CD4-positive, alpha-beta T cell treated with Interleukin-17A for 1 hour (primary cell): ENCODE measurements around the gene PNPLA7.
"Not testable (repeated sequence)": the region's sequence is repeated elsewhere in the genome, so short reads cannot be mapped to it uniquely, and the experiment has no call there.

Experiments used
- DNase-seq: peaks from one replicate; pipeline ENCODE4 v3.0.0-alpha.2; 2020

PNPLA7 gene

GRCh38 chr9:137550231-137550621 lies at the start of gene PNPLA7:
PNPLA7 (minus strand) TSS chr9:137550402; CDS start chr9:137550197, 205 bp downstream.
- DNase-seq, result peak; percentile 61

DNA sequence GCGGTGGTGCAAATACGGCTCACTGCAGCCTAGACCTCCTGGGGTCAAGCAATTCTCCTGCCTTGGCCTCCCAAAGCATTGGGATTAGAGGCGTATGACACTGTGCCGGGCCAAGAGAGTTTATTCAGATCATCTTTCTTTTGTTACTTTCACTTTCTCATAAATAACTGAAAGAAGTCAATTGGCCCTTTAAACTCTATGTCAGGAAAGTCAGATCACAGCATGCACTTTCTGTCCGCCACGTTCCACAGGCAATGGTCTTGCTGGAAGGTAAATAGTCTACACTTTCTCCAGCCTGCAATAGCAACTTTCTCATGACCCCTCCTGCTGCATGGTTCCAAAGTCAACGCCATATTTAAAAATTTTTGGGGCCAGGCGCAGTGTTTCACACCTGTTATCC lies 48.7 kb upstream of the PNPLA7 start:
- DNase-seq, result no peak

DNA sequence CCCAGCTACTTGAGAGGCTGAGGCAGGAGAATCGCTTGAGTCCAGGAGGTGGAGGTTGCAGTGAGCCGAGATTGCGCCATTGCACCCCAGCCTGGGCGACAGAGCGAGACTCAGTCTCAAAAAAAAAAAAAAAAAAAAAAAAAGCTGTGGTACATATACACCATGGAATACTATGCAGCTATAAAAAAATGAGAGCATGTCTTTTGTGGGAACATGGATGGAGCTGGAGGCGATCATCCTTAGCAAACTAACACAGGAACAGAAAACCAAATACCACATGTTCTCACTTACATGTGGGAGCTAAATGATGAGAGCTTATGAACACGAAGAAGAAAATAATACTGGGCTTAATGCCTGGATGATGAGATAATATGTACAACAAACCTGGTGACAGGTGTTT lies 46.4 kb upstream of the PNPLA7 start:
- not testable (repeated sequence) for DNase-seq

DNA sequence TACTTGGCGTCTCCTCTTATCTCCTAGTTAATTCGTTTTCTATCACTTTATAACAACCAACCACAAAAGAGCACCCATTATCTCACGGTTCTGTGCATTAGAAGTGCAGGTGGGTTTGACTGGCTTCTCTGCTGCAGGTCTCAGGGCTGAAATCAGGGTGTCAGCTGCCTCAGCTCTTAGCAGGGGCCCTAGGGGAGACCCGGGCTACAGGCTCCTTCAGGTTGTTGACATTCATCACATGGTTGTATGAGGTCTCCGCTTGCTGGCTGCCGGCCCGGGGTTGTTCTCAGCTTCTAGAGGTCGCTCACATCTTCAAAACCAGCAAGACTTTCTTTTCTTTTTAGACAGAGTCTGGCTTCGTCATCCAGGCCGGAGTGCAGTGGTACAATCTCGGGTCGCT lies 43.0 kb upstream of the PNPLA7 start:
- DNase-seq, result no peak

- no peak for DNase-seq
Measured at GRCh38 chr9:137592767-137593166, 42.6 kb upstream of the PNPLA7 start.

- DNase-seq, result peak; percentile 90
Measured at GRCh38 chr9:137590469-137591383, 40.5 kb upstream of the PNPLA7 start, which contains the start of gene ZMYND19. ZMYND19 (minus strand) TSS chr9:137590512; CDS start chr9:137590263, 249 bp downstream.

DNA sequence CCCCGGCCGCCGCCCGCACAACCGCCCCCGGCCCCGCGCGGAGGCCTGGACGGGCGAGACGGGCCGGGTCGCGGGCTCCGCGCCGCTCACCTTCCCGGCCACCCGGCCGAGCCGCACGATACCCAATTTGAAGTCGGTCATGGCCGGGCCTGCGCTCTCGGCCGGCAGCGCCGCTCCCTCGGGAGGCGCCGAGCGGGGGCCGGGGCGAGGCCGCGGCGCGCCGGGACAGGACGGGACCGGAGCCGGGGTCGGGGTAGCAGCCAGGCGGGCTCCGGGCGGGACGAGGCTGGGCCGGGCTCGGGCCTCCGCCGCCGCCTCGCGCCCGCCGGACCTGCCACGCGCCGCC lies 39.9 kb upstream of the PNPLA7 start:
- DNase-seq, result no peak

DNA sequence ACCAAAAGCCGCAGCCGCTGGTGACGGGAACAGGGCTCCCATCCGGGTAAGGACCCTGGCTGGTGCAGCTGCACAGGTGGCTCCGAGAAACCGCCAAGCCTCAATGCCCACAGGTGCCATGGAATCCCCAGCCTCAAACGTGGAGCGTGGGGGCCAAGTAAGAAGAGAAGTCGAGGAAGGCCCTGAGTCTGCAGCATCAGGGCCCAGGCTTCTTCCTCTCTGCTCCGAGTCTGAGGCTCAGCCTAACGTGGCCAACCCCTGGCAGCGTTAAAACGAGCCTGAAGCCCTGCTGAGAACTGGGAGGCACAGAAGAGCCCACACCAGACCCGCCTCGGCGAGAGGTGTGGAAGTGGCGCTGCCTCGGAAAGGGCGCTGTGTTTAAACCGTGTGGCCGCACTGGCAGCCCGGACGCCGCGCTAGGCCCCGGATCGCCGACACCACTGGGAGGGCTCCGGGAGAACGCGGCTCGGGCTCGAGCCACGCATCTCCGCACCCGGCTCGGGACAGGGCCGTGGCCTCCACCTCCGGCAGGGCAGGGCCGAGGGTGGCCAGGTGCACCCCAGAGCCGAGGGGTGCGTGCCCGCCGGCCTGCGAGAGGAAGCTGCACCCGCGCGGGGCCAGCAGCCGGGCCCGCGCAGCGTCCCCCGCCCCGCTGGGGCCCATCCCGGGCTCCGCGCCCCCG lies 39.4 kb upstream of the PNPLA7 start:
- no peak for DNase-seq

- no peak for DNase-seq
Measured at GRCh38 chr9:137588891-137589290, 38.7 kb upstream of the PNPLA7 start.

DNA sequence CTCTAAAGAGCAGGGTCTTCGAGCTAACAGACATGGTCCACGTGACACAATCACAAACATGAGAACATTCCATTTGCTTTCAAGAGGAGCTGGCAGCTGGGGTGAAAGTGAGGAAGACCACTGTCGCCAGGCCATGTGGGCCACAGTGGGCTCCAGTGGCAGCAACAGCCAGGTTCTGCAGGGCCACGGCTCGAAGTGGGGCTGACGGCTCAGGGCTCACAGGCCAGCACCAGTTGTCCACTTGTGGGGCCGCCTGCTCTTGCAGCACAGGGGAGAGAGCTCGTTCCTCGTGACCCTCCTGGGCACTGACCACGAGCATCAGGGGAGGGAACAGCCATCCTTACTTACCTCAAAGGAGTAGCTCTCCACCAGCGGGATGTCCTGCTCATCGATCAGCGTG lies 38.1 kb upstream of the PNPLA7 start:
- no peak for DNase-seq

- no peak for DNase-seq
Measured at GRCh38 chr9:137586854-137587253, 36.7 kb upstream of the PNPLA7 start.

GRCh38 chr9:137583957-137584356 lies 33.8 kb upstream of the PNPLA7 start:
- DNase-seq, result no peak

- DNase-seq, result no peak
Measured at GRCh38 chr9:137583347-137583746, 33.1 kb upstream of the PNPLA7 start.

- peak; percentile 23 for DNase-seq
Measured at GRCh38 chr9:137582286-137582860, 32.2 kb upstream of the PNPLA7 start.

GRCh38 chr9:137581361-137582285 lies 31.4 kb upstream of the PNPLA7 start:
- DNase-seq, result no peak

GRCh38 chr9:137580954-137581322 lies 30.7 kb upstream of the PNPLA7 start:
- no peak for DNase-seq

DNA sequence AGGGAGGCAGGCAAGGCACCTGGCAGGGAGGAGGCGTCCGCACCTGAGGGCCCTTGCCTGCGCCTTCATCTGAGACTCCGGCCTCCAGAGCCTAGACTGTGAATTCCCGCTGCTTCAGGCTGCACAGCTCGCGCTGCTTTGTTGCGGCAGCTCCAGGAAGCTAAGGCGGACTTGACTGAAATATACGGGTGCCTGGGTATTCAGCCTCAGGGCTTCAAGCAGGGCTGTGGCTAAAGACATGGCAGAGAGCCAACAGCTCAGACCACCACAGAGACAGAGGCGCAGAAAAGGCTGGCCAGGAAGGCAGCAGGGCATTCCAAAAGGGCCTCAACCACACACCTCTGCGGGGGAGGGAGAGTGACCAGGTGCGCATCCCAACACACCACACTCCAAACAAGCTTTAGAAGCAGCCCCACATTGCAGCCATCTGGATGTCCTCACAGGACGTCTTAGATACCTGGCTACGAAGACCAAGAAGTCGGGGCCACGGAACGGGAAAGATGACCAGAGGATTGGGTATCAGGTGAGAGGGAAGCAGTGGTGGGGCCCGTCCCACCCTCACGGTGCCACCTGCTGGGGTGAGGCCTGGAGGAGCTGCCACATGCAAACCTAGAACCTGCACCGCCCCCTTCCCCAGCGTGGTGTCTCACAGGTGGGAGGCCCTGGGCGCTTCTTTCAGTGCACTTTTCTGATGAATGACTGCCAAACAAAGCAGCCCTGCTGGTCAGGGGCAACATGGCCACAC lies 30.2 kb upstream of the PNPLA7 start:
- no peak for DNase-seq

GRCh38 chr9:137579259-137579604 lies 29.0 kb upstream of the PNPLA7 start:
- no peak for DNase-seq

GRCh38 chr9:137578518-137579258 lies 28.5 kb upstream of the PNPLA7 start, which contains the start of gene DPH7:
DPH7 (minus strand) TSS chr9:137578925; CDS start chr9:137578777, 148 bp downstream.
- peak; percentile 93 for DNase-seq

- peak; percentile 7 for DNase-seq
Measured at GRCh38 chr9:137575716-137576411, 25.7 kb upstream of the PNPLA7 start.

- DNase-seq, result peak; percentile 43
Measured at GRCh38 chr9:137575364-137575715, 25.1 kb upstream of the PNPLA7 start.
